UCSD-AML1 (cell line): ENCODE measurements around the gene ACAP2.
"Not testable (repeated sequence)": the region's sequence is repeated elsewhere in the genome, so short reads cannot be mapped to it uniquely, and the experiment has no call there.

ENCODE experiments used
- DNase-seq: peaks from one replicate; lab custom pipeline; 2025; ENCODE audit not compliant: unreplicated experiment; lab: John Stamatoyannopoulos, UW

Gene ACAP2

DNA sequence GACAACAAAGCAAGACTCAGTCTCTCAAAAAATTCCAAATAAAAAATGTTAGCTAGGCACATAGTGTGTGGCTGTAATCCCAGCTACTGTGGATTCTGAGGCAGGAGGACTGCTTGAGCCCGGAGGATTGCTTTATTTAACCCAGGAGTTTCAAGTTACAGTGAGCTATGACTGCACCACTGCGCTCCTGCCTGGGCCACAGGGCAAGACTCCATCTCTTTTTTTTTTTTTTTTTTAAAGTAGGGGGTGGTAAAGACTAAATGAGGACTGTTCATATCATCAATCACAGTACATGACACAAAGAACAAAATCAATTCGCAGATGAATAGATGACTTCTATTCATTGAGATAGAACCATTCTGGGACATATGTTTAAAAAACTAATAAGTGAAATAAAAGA, 48.1 kb downstream of the ACAP2 start:
- no peak for DNase-seq

- DNase-seq = no peak
Measured at GRCh38 chr3:195394024-195394423, 48.8 kb downstream of the ACAP2 start.

DNA sequence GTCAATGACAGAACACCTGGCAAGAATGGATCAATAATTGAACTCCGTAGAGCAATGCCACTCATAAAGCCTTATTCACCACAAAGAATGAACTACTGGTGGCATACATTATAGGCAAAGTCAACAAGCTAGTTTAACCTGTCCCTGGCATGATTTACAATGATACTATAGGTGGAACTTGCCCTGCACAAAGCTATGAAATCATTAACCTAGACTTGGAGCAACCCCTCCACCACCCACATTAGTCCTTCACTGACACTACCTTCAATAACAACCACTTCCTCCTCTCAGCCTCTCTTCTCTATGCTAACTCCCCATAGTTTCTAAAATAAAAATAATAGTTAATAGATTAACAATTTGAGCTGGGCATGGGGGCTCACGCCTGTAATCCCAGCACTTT, 54.4 kb downstream of the ACAP2 start:
- no peak for DNase-seq

DNA sequence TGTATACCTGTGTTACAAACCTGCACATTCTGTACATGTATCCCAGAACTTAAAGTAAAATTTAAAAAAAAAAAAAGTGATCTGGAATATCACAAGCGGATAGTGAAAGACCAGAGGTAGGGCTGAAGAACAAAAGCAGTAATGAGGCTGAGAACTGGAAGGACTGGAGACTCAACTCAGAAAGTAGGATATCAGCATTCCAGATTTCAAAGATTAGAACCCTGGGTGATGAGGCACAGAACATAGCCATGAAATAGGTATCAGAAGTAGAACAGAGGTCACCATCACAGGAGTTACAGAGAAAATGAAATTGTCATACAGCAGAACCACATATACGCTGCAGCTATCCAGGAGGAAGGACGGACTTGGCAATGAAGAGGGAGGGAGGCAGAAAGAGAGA, 56.1 kb downstream of the ACAP2 start:
- DNase-seq = no peak

GRCh38 chr3:195385526-195385925, 57.3 kb downstream of the ACAP2 start:
- DNase-seq = no peak

DNA sequence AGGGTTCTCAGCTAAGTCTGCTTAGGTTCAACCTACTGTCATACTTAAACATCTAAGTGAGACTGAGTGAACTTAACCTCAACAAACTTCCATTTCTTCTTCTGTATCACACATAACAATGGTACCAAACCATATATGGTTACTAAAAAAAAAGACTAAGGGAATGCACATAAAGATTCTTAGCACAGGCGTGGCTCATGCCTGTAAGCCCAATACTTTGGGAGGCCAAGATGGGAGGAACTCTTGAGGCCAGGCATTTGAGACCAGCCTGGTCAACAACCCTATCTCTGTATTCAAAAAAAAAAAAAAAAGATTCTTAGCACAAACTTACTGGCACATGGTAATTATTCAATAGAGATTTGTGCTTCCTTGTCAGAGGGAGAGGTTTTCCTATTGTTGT, 57.9 kb downstream of the ACAP2 start:
- DNase-seq = no peak

DNA sequence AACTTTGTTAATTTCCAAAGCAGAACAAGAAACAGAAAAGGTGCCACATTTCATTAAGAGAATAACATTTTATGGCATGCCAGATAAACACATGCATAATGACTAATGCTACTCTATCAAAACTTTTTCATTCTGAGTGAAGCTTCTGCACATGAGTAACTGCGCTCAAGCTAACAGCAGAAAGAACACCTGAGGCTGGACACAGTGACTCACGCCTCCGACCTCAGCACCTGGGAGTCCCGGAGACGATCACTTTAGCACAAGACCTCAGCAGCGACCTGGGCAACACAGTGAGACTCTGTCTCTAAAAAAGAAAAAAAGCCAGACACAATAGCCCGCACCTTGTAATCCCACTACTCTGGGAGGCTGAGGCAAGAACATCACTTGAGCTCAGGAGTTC, 70.6 kb downstream of the ACAP2 start:
- DNase-seq = no peak

- no peak for DNase-seq
Measured at GRCh38 chr3:195366200-195366925, 76.5 kb downstream of the ACAP2 start.

DNA sequence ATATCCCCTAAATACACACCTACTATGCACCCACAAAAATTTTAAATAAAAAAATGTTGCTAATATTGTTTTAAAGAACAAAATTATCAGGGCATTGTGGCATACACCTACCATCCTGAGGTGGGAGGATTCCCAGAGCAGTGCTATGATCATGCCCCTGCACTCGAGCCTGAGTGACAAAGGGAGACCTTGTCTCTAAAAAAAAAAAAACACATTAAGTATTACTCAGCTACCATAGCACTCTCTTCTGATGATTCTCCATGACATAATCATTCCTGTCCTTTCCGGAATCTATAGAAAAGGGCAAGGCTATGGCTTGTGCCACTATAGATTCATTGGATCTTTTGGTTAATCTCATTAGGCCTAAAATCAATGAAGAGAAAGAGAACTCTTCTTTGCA, 77.4 kb downstream of the ACAP2 start:
- no peak for DNase-seq

- not testable (repeated sequence) for DNase-seq
Measured at GRCh38 chr3:195357797-195358196, 85.0 kb downstream of the ACAP2 start.

- no peak for DNase-seq
Measured at GRCh38 chr3:195356151-195357086, 86.4 kb downstream of the ACAP2 start.

GRCh38 chr3:195354009-195354408, 88.8 kb downstream of the ACAP2 start:
- not testable (repeated sequence) for DNase-seq

DNA sequence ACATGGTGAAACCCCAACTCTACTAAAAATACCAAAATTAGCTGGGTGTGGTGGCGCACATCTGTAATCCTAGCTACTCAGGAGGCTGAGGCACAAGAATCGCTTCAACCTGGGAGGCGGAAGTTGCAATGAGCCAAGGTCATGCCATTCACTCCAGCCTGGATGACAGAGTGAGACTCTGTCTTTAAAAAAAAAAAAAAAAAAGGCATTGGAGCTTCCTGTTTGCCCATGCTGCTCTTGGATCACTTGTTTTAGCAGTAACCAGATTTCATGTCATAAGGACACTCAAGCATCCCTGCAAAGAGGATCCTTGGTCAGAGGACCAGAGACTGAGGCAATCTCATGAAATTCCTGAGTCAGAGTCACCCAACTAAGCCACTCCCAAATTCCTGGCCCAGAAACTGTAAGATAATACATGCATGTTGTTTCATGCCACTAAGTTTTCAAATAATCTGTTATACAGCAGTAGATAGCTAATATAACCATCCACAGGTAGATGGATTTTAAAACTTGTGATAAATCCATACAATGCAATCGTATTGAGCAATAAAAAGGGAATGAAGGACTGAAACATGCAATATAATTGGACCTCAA, 89.8 kb downstream of the ACAP2 start:
- no peak for DNase-seq

- DNase-seq = no peak
Measured at GRCh38 chr3:195348426-195349115, 94.2 kb downstream of the ACAP2 start.

DNA sequence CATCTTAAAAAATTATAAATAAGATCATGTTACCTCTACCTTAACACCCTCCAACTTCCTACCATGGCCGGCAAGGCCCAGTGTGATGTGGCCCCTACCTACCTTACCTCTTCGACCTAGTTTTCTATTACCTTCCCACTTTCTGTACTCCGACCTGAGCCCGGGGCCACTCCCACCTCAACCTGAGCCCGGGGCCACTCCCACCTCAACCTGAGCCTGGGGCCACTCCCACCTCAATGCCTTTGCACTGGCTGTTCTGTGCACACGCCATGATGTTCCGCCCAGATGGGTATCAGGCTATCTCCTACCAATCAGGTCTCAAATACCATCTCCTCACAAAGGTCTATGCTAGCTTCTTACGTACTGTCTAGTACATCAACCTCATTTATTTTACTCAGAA, 105.1 kb downstream of the ACAP2 start:
- DNase-seq = no peak

DNA sequence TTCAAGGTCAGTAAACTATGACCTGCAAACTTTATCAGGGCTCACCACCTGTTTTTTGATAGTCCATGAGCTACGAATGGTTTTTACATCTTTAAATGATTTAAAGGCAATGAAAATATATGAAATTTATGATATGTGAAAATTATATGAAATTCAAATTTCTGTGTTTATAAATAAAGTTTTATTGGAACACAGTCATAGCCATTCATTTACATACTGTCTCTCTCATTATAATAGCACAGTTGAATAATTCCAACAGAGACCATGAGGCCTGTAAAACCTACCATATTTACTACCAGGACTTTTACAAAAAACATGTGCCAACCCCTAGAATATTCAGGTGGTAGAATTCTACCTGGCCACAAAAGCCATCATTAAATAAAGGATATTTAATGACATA, 107.9 kb downstream of the ACAP2 start:
- no peak for DNase-seq

DNA sequence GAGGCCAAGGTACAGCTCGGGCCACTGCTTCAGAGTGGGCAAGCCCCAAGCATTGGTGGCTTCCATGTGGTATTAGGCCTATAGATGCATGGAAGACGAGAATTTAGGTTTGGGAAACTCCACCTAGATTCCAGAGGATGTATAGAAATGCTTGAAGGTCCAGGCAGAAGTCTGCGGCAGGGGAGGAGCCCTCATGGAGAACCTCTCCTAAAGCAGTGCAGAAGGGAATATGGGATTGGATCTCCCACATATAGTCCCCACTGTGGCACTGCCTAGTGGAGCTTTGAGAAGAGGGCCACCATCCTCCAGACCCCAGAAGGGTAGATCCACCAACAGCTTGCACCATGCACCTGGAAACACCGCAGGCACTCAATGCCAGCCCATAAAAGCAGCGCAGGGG, 123.8 kb downstream of the ACAP2 start:
- no peak for DNase-seq

GRCh38 chr3:195312714-195313113, 130.1 kb downstream of the ACAP2 start:
- DNase-seq = no peak

DNA sequence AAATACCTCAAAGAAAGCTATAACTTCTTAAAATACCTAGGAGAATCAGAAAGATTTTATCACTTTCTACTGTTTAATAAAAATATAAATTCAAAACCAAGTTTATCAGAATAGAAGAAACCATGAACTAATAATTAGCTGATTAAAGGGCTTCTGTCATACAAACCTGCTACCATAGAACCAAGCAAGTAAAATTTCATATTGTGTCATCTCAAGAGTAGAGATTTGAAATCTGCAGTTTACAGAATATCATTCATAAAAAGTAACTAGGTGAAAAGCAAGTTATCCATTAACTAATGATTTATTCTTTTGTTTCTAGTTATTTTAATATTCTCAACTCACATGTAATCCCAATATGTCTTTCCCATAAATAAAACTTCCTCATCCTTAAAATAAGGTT, 135.1 kb downstream of the ACAP2 start:
- no peak for DNase-seq

DNA sequence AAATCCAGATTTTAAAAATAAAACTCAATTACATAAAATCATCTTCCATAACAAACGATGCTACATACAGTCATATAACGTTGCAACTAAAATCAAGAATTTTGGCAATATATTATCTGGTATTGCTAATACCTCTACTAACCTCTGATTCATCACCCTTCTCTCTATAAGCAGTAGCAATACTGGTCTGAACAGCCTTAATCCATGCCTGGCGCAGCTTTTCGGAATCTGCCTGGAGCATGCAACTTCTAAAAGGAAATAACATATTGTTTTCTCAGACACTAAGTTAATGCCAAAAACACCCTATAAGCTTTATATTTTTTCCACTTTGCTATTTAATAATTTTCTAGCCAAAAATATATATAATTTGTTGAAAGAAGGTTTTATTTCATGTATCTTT, 136.5 kb downstream of the ACAP2 start:
- no peak for DNase-seq

DNA sequence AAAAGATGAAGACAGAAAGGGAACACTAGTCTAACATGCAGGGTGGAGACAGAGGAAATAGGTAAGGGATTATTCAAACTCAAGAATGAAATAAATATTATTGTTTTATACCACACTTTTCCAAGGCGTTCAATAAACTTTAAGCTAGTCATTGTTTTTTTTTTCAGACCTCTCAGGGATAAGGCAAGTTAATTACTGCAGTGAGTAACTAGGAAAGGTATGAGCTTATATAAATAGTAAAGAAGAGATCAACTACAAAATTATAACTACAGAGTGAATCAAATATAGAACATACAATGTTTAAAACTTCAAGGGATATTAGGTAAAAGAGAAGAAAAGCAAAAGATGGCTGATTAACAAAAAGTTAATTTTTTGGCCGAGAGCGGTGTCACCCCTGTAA, 140.4 kb downstream of the ACAP2 start:
- DNase-seq = no peak
